GM21390 (cell line): ENCODE measurements around the gene CLN6.
"Not testable (repeated sequence)": the region's sequence is repeated elsewhere in the genome, so short reads cannot be mapped to it uniquely, and the experiment has no call there.

ENCODE experiments used
- ATAC-seq: cut with Tn5 transposase; IDR thresholded peaks from one replicate; pipeline ENCODE4 v1.9.1; 2021; ENCODE audit not compliant: unreplicated experiment

CLN6 gene

DNA sequence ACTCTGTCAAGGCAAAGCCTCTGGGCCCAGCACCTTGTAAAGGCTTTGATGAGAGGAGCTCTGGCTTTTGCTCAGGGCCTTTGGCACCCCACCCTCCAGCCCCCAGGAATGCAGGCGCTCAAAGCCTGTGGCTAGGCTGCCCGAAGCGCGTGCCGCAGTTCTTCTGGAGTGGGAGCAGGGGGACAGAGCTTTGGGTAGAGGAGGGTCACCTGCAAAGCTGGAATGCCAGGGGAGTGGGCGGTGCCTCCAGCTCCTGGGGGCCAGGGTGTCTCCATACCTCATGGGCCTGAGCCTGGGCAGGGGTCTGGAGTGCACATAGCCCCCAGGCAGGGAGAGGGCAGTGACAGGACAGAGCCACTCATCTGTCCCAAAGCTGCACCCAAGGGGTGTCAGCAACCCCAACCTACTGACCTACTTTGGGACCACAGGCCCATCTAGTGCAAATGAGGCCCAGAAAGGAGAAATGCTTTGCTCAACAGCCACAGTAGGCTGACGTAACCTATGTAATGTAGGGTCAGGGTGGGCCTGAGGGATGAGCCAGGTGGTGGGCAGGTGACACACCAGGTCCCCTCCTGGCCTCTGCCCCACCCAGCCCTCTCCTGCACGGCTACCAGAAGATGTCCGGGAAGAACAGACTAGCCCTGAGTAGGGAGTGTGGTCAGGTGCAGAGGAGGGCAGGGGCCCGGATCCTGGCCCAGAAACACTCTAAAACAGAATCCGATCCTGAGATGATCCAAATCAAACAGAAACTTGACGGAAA, 22.2 kb downstream of the CLN6 start:
- ATAC-seq: no peak

GRCh38 chr15:68206711-68207151, 22.8 kb downstream of the CLN6 start:
- ATAC-seq: no peak

DNA sequence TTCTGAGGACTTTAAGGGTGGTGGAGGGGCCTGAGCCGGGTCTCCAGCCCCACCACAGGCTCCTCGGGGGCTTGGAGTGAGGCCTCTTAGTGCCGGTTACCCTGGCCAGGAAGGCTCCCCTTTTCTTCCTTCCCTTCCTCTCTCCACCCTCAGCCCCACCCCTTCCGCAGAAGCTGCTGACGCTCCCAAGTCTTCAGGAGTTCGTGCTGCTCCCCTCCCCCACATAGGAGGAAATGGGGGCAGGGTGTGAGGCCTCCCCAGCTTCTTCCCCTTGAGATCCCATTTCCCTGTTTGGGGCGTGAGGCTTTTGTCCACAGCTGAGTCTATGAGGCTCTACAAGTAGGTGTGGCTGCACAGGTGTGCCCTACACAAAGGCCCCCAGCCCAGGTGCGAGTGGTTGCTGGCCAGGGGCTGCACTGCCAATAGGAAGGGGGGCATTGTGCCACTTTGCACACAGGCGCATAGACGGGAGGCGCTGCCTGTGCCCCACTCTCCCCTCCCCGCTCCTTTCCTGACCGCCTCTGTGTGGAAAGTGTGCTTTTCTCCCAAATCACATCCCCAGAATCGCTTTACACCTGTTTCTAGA, 23.5 kb downstream of the CLN6 start:
- no peak for ATAC-seq

GRCh38 chr15:68205558-68205944, 24.0 kb downstream of the CLN6 start:
- ATAC-seq: no peak

DNA sequence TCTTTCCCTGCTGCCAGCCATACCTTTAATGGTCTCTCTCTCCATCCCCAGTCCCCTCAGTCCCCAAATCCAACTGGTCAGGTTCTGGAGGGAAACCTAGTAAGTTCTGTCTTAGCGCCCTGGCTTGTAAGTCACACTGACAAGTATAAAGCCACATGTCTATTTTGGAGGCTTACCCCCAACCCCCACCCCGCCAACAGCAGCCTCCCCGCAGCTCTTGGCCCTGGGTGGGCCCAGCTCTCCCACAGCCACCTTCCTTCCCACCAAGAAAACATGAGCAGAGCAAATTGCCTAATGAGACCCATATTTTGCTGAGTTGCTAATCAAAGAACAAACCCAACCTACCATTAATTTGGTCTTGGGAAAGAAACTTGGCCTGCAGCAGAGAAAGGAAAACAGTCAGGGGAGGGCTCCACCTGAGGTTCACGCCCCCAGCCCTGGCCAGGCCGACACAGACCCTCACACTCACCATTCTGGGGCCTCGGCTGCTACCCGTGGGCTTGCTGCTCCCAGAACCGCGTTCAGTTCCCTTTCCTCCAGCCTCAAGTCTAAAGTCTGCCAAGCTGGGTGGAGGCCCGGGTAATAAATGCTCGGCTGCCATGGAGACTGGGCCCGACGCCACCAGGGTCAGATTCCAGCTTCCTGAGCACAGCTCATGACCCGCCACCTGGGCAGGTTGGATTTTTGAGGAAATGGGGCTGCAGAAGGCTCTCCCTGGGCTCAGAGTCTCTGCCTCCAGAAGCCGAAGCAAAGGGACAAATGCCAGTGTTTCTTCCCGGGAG, 24.6 kb downstream of the CLN6 start, which contains the start of gene CALML4:
TSS of gene CALML4 (minus strand) at position 557 of the 782 bp plus-strand sequence. CDS start at position 472, 85 bp downstream.
- ATAC-seq: no peak

DNA sequence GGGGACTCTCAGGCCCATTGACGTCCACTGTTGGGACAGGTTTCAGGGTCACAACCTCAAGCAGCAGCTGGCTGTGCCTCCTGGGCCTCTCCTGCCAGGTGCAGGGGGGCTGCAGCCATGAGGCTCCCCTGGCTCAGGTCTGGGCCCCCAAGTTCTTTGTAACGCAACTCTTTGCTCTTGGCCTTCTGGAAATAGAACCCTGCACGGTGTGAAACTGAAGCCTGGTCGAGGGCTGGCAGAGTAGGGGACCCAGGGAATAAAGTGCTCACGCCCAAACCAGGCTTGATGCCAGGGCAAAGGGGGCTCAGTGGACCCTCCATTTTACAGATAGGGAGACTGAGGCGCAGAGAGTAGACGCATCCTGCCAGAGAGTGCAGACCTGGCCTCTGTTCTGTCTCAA, 25.2 kb downstream of the CLN6 start:
- ATAC-seq: no peak

GRCh38 chr15:68203956-68204355, 25.6 kb downstream of the CLN6 start:
- ATAC-seq: no peak

DNA sequence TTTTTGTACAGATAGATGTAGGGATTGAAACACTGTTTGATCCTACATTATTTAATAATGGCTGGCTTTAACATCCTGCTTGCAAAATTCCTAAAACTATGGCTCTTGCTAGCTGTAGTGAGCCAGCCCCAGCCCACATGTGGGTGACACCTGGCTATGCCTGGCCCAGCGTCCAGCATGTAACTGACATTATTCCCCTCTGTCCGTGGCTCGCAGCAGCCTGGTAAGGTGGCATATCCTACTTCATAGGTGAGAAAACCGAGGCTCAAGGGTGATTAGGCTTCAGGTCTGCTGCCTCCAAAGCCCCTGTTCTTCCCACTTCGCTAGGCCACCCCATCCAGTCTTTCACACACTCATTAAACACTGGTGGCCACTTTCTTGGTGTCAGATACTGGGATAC, 26.0 kb downstream of the CLN6 start:
- ATAC-seq: no peak

DNA sequence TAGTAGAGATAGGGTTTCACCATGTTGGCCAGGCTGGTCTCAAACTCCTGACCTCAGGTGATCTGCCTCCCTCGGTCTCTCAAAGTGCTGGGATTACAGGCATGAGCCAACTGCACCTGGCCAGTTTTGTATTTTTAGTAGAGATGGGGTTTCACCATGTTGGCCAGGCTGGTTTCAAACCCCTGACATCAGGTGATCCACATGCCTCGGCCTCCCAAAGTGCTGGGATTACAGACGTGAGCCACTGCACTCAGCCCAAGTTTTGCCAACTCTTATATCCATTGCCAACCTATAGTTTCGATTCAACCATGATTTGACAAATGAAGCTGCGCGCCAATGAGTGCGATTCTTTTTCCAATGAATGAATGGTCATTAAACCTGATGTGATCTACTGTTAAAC, 26.5 kb downstream of the CLN6 start:
- ATAC-seq: not testable (repeated sequence)

DNA sequence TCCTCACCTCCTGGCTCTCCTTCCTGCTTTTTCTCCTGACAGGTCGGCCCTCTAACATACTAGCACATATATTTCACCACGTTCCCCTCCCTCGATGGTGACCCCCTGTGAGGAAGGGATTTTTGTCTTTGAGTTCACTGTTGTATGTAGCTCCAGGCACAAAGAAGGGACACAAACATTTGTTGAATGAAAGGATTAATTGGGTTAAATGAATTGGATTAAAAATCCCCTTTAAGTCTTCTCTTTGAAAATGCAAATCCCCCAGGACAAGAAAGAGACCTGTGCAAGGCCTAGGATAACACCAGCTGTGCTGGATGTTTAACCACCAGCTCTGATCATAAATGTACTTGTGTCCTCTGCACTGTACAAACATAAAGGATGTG, 27.7 kb downstream of the CLN6 start:
- no peak for ATAC-seq

DNA sequence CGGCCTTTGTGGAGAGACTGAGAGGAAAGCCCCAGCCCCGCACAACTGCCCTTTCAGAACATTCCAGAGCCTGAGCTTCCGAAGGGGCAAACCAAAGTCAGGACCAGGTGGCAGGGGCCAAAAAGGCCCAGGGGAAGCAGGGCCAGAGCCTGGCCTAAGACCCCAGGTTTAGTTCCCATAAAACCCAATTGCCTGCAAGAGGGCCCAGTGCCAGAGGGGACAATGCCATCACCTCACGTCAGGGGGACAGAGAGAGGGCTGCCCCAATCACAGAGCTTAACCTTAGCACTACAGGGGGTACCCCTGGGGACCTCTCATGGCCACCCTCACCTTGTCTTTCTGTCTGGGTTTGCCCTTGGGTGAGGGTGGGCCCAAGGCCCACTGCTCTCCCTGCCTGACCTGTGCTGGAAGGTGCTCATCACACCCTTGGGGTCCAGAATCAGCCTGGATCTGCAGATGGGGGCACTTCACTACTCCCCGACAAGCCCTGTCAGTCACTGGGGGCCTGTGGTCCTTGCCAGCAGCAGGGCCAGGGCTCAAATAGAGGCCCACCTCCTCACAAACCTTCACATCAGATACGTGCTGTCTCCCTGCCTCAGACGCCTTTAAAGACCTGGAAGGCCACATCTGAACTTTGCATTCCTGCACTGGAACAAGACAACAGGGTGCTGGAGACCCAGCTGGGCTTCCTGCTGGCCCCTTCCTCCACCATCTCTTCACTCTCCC, 28.2 kb downstream of the CLN6 start:
- ATAC-seq: no peak

DNA sequence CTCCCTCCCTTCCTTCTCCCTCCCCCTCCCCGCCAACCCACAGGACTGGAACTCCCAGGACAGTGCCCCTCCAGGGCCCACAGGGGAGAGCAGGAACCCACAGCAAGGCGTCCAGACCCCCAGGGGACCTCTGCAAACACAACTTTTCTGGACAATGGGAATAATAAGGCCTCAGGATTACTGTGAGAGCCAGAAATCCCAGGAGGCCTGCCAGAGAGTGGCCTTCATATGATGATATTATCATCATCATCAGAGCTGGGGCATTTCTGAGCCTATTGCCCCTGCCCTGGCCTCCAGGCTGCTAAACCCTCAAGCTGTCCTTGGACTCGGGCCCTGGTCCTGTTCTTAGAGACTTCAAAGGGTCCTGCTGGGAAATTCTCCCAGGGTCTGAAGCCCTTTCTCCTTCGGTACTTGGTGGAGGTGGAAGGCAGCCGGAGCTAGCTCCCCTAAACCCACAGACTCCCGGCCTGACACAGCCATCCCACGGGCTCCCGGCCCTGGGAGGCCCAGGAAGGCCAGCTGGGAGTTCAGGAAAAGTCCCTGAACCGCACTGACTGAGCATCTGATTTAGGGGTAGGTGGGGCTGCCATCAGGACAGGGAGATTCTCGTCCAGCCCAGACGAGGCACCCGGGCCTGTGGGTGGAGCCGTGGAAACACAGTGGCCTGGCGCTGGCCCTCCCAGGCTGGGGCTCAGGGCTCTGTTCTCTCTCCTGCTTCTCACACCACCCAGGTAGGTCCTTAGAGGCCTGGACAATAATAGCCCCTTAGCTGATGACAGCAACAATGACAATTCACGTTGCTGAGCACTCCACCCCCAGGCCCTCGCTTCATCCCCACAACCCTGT, 29.3 kb downstream of the CLN6 start:
- ATAC-seq: no peak

DNA sequence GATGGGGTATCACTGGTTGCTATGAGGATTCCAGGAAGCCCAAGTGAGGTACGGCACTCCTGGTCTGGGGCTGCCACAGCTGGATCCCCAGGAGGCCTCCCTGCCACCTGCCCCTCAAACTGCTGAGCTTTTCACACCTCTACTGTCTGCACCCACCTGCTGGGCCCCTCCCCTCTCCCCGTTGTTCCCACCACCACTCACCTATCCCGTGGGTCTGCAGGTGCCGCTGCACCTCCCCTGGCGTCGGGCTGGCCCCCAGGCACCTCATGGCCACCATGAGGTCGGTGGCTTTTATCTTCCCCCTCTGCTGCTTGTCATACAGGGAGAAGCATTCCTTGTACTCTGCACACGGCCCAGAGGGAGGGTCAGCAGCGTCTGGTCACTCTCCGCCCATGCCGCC, 30.2 kb downstream of the CLN6 start:
- no peak for ATAC-seq

DNA sequence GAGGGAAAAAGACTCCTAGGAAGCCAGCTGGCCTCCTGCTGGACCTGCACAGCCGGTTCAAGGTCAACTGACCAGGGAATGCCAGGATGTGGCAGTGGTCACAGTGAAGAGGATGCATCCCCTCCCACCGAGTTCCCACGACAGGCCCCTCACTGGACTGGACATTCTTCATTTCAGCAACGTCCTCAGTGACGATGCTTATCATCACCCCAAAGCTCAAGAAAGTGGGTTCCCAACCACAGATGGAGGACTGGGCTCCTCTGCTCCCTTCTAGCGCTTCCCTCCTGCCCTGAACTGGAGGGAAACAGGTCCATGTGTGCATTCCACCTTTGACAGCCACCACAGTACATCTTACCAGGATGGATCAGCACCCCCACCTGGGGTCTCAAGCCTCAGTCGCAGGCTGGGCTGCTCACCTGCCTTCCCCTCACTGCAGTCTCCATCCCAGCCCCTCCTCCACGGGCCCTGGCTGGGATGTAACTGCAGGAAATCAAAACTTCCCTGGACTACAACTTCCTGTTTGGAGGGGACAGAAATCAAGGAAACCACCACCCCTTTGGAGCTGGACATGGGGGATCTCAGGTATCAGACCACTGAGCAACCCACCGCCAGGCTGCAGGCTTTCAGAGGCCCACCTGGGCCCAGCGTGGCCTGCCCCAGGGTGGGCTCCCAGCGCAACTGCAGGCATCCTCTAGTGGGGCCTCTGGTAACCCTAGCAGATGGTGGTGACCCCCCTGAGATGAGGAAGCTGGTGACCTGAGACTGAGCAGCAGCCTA, 31.7 kb downstream of the CLN6 start:
- no peak for ATAC-seq

- no peak for ATAC-seq
Measured at GRCh38 chr15:68197170-68197492, 32.4 kb downstream of the CLN6 start.

GRCh38 chr15:68196445-68197169, 32.9 kb downstream of the CLN6 start:
- ATAC-seq: no peak

- ATAC-seq: no peak
Measured at GRCh38 chr15:68195336-68196112, 34.0 kb downstream of the CLN6 start.

DNA sequence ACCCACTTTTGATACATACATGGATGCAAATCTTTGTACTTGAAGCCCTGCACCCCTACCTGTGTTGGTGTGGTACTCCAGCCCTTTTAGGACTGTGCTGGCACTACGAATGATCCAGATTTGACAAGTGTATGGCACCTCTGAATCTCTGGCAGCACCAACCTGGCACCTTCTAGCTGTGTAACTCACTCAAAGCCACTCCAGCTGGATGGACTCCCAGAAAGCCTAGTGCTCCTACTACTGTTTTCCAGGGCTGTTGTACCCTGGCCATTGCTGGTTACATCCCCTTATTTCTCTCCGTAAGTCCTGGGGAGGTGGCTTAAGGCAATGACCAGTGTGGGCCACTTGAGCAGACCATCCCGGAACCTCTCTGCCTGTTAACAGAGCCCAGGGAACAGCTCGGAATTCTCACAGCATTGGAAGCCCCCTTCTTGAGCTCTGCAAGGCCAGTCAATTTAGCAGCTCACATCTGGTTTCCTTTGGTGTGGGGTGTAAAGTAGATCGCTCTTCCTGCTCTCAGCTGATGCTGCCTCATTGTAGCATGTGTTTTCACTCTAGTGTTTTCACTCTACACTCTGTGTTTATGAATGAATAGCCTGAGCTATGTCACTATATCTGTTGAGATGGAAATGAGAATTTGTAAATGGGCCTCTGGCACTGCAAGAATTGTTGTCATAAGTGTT, 36.6 kb downstream of the CLN6 start:
- no peak for ATAC-seq
